Activated effector memory CD4-positive, alpha-beta T cell treated with Interleukin-2 at 50 U/mL for 16 hours (primary cell): ENCODE data around the gene VAC14.
"Not testable (repeated sequence)": the region's sequence is repeated elsewhere in the genome, so short reads cannot be mapped to it uniquely, and the experiment has no call there.

Experiments used
- DNase-seq: peaks from one replicate; pipeline ENCODE4 v3.0.0-alpha.2; 2020

Gene VAC14

GRCh38 chr16:70678121-70678897, 122.6 kb downstream of the VAC14 start:
- no peak for DNase-seq

GRCh38 chr16:70677499-70678120, 123.3 kb downstream of the VAC14 start:
- DNase-seq, result no peak

GRCh38 chr16:70676675-70677498, 124.1 kb downstream of the VAC14 start:
- DNase-seq, result no peak

GRCh38 chr16:70675851-70676513, 125.0 kb downstream of the VAC14 start:
- DNase-seq, result no peak

GRCh38 chr16:70674221-70675014, 126.5 kb downstream of the VAC14 start:
- no peak for DNase-seq

GRCh38 chr16:70670938-70671337, 130.0 kb downstream of the VAC14 start:
- not testable (repeated sequence) for DNase-seq

GRCh38 chr16:70670175-70670574, 130.8 kb downstream of the VAC14 start:
- no peak for DNase-seq

GRCh38 chr16:70665806-70666735, 134.9 kb downstream of the VAC14 start:
- DNase-seq, result no peak

- DNase-seq, result no peak
Observed at GRCh38 chr16:70665113-70665694, 135.8 kb downstream of the VAC14 start.

GRCh38 chr16:70664325-70665112, 136.4 kb downstream of the VAC14 start:
- no peak for DNase-seq

- DNase-seq, result no peak
Observed at GRCh38 chr16:70663524-70664324, 137.2 kb downstream of the VAC14 start.

- no peak for DNase-seq
Observed at GRCh38 chr16:70662991-70663523, 137.9 kb downstream of the VAC14 start.

- DNase-seq, result no peak
Observed at GRCh38 chr16:70661918-70662641, 138.9 kb downstream of the VAC14 start.

GRCh38 chr16:70661534-70661917, 139.4 kb downstream of the VAC14 start:
- no peak for DNase-seq

- no peak for DNase-seq
Observed at GRCh38 chr16:70660672-70661350, 140.1 kb downstream of the VAC14 start.

GRCh38 chr16:70659953-70660671, 140.8 kb downstream of the VAC14 start:
- no peak for DNase-seq

- DNase-seq, result no peak
Observed at GRCh38 chr16:70659546-70659945, 141.4 kb downstream of the VAC14 start.
